Endothelial cell of umbilical vein (primary cell): ENCODE results near the gene DHX35. TPM values are rescaled to one million over a fixed set of nuclear protein-coding genes. Genes with fewer than 3 reads are reported as not detected.

Experiments
- BruUV-seq: library from RNA; stranded (reverse); fragments of 400-500 nt; replicated peaks from 2 replicates; lab custom pipeline; 2021; lab: Mats Ljungman, UMichigan
- CTCF ChIA-PET: fragments of 300-600, 350-600 bp; sonication (Branson Sonifier 250); formaldehyde crosslinking; loops from one replicate; lab custom pipeline; 2021; ENCODE audit warnings: antibody characterized with exemption, inconsistent platforms; lab: Charles Lee
- POLR2A ChIA-PET: fragments of 300-600, 350-600 bp; sonication (Branson Sonifier 250); formaldehyde crosslinking; loops from one replicate; lab custom pipeline; 2021; ENCODE audit warnings: antibody characterized with exemption, inconsistent platforms; lab: Charles Lee
- DNase-seq: peaks from one replicate; pipeline ENCODE4 v3.0.0-alpha.2; 2011; ENCODE audit warnings: low read depth, low spot score
- FAIRE-seq: peaks from 2 replicates; lab custom pipeline; 2011; peaks lifted over from hg19 to GRCh38; lab: Jason Lieb, UNC
- H2AFZ ChIP-seq: 2 replicates; pipeline ENCODE4 v1.6.0; 2012; ENCODE audit warnings: low read depth, low read length, control low read depth, inconsistent platforms
- H3K27ac ChIP-seq: 2 replicates; pipeline ENCODE4 v1.5.1; 2011; ENCODE audit warnings: low read depth, mild to moderate bottlenecking, control low read depth, low read length, moderate library complexity; ENCODE audit not compliant: insufficient read depth
- H3K27me3 ChIP-seq, 2 experiments: 2 replicates each; pipeline versions ENCODE4 v1.6.0 to v1.6.1; 2011; ENCODE audit warnings: low read length in 2 of 2, mixed read lengths in 1 of 2; ENCODE audit not compliant: control insufficient read depth in 2 of 2, insufficient read depth in 2 of 2
- H3K36me3 ChIP-seq, 2 experiments: 2 replicates in 1 of 2; 3 replicates in 1 of 2; pipeline ENCODE4 v1.5.1; 2011; ENCODE audit warnings: low read length in 2 of 2, mild to moderate bottlenecking in 1 of 2, moderate library complexity in 1 of 2; ENCODE audit not compliant: control insufficient read depth in 2 of 2, insufficient read depth in 2 of 2; ENCODE audit errors: extremely low read depth in 1 of 2
- H3K4me1 ChIP-seq: 3 replicates; pipeline ENCODE4 v1.5.1; 2011; ENCODE audit warnings: mild to moderate bottlenecking, low read length; ENCODE audit not compliant: control insufficient read depth, insufficient read depth; ENCODE audit errors: extremely low read depth
- H3K4me2 ChIP-seq: 2 replicates; pipeline ENCODE4 v1.6.1; 2011; ENCODE audit warnings: low read length, control low read depth, mixed read lengths; ENCODE audit not compliant: insufficient read depth
- H3K4me3 ChIP-seq, 3 experiments: fragments of 200-600 bp in 1 of 3; sonication (generic), shearing (Covaris generic) in 1 of 3; replicated peaks in 1 of 3; 2 replicates each; pipeline ENCODE4 v1.5.1; 2011 to 2016; ENCODE audit warnings: control low read depth in 3 of 3, low read length in 3 of 3, mild to moderate bottlenecking in 2 of 3, inconsistent platforms in 1 of 3, low read depth in 1 of 3, moderate library complexity in 1 of 3; ENCODE audit not compliant: insufficient read depth in 1 of 3
- H3K79me2 ChIP-seq: 2 replicates; pipeline ENCODE4 v1.6.0; 2012; ENCODE audit warnings: low read length, inconsistent platforms; ENCODE audit not compliant: control insufficient read depth, insufficient read depth
- H3K9ac ChIP-seq: replicated peaks from 2 replicates; pipeline ENCODE3; 2011; ENCODE audit warnings: low read length, control low read depth; ENCODE audit not compliant: insufficient read depth; ENCODE audit errors: extremely low read depth
- H3K9me1 ChIP-seq: replicated peaks from 3 replicates; pipeline ENCODE4 v1.6.0; 2011; ENCODE audit warnings: mild to moderate bottlenecking, low read length; ENCODE audit not compliant: control insufficient read depth, insufficient read depth; ENCODE audit errors: extremely low read depth
- H3K9me3 ChIP-seq: replicated peaks from 2 replicates; pipeline ENCODE4 v1.5.1; 2012; ENCODE audit warnings: low read length, inconsistent platforms; ENCODE audit not compliant: control insufficient read depth, insufficient read depth
- H4K20me1 ChIP-seq: replicated peaks from 2 replicates; pipeline ENCODE3; 2011; ENCODE audit warnings: mild to moderate bottlenecking, low read length; ENCODE audit not compliant: control insufficient read depth, insufficient read depth; ENCODE audit errors: extremely low read depth
- EZH2 ChIP-seq: IDR thresholded peaks from 2 replicates; pipeline ENCODE4 v1.6.1; 2012; ENCODE audit warnings: borderline replicate concordance, low read depth, mild to moderate bottlenecking, moderate library complexity, low read length, inconsistent platforms; ENCODE audit not compliant: severe bottlenecking
- FOS ChIP-seq: IDR thresholded peaks from 2 replicates; pipeline ENCODE4 v1.6.1; 2011; ENCODE audit warnings: mild to moderate bottlenecking, low read length, moderate library complexity, borderline replicate concordance; ENCODE audit not compliant: insufficient read depth
- GATA2 ChIP-seq: IDR thresholded peaks from 2 replicates; pipeline ENCODE4 v1.7.0; 2011; ENCODE audit warnings: low read depth, mild to moderate bottlenecking, moderate library complexity, mixed read lengths, low read length; ENCODE audit not compliant: insufficient read length, insufficient read depth
- JUN ChIP-seq: IDR thresholded peaks from 2 replicates; pipeline ENCODE4 v1.6.1; 2011; ENCODE audit warnings: borderline replicate concordance, low read depth; ENCODE audit not compliant: insufficient read length, insufficient read depth
- MYC ChIP-seq: IDR thresholded peaks from one replicate; pipeline ENCODE4 v1.6.1; 2011; ENCODE audit warnings: mild to moderate bottlenecking, low read depth, low read length
- dilution Hi-C: fragments of 300-500 bp; cut with MboI; formaldehyde crosslinking; loops from one replicate; pipeline ENCODE4 v1.15.0; 2019; ENCODE audit warnings: low sequenced_read_pairs; ENCODE audit not compliant: extremely low pct_ligation_motif_present
- intact Hi-C: fragments of 100-400 bp; cut with micrococcal nuclease; formaldehyde crosslinking; loops from one replicate; pipeline ENCODE4 v1.10.0; 2022
- polyA plus RNA-seq, 4 experiments: library from polyadenylated mRNA; depleted of rRNA in 3 of 4; stranded (reverse) in 3 of 4; unstranded in 1 of 4; fragments of >200 nt; gene quantifications; 2 replicates each; pipeline versions ENCODE4 v1.2.1 to v1.2.3, GENCODE V29; 2011 to 2012; ENCODE audit warnings: missing spikeins in 1 of 4
- total RNA-seq: library from RNA; stranded (reverse); gene quantifications from 2 replicates; pipeline ENCODE4 v1.2.3, GENCODE V29; 2021
- TF ChIP-seq, protein P1 (sequence below), 2 donors: IDR thresholded peaks; 1 replicate in 1 of 2; 2 replicates in 1 of 2; pipeline ENCODE4 v1.5.1; 2011; ENCODE audit warnings: low read length in 2 of 2, mild to moderate bottlenecking in 2 of 2, moderate library complexity in 2 of 2, control low read depth in 1 of 2, inconsistent platforms in 1 of 2, low read depth in 1 of 2; ENCODE audit not compliant: insufficient read depth in 1 of 2; ENCODE audit errors: extremely low read depth in 1 of 2

The DHX35 gene
- total and polyA plus RNA-seq, 2 donors (not counting 3 experiments of a cell fraction or from before 2014, with no cell fraction given): 10.0 to 13.0 TPM

GRCh38 chr20:38926934-38927616, 35.1 kb upstream of the DHX35 start:
- FAIRE-seq: no peak
- TF ChIP-seq, protein P1, sequence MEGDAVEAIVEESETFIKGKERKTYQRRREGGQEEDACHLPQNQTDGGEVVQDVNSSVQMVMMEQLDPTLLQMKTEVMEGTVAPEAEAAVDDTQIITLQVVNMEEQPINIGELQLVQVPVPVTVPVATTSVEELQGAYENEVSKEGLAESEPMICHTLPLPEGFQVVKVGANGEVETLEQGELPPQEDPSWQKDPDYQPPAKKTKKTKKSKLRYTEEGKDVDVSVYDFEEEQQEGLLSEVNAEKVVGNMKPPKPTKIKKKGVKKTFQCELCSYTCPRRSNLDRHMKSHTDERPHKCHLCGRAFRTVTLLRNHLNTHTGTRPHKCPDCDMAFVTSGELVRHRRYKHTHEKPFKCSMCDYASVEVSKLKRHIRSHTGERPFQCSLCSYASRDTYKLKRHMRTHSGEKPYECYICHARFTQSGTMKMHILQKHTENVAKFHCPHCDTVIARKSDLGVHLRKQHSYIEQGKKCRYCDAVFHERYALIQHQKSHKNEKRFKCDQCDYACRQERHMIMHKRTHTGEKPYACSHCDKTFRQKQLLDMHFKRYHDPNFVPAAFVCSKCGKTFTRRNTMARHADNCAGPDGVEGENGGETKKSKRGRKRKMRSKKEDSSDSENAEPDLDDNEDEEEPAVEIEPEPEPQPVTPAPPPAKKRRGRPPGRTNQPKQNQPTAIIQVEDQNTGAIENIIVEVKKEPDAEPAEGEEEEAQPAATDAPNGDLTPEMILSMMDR (IDR thresholded peaks at IDR 0.05; ENCODE audit: extremely low read depth in 1 of 2, insufficient read depth in 1 of 2, low read depth in 1 of 2, low read length in 2 of 2): no peak
- TF ChIP-seq MYC: no peak
- no peak for TF ChIP-seq GATA2
- TF ChIP-seq FOS: no peak
- no peak for TF ChIP-seq EZH2
- no peak for TF ChIP-seq JUN
- intact Hi-C loops (loop anchor here (1.0 kb wide), 3 partner anchors 8 to 121 kb away; partner anchors contain the start of gene DHX35), dilution Hi-C loops (no loop called here)
- Histone ChIP-seq H3K4me3 (peak overlapping the region; percentile 60 to 98 (median 95)), H3K36me3 (no peaks in the 10 kb centered on the region), H3K4me2 (peak overlapping the region; percentile 94), H3K9me1 (no peaks in the 10 kb centered on the region), H2AFZ (peak overlapping the region; percentile 65), H3K79me2 (peaks cover 56% of the 10 kb centered on the region), H3K4me1 (peaks cover 26% of the 10 kb centered on the region), H3K9ac (peak overlapping the region; percentile 71), H3K27me3 (no peaks in the 10 kb centered on the region), H3K27ac (peak overlapping the region; percentile 43), H4K20me1 (no peaks in the 10 kb centered on the region), H3K9me3 (no peaks in the 10 kb centered on the region)
- CTCF ChIA-PET: interaction anchor here (0.9 to 3.2 kb wide), 12 partner anchors 9 to 304 kb away, joined by 3 to 55 read pairs (median 4); partner anchors contain the start of gene DHX35
- BruUV-seq: no TSS peak
- POLR2A ChIA-PET: interaction anchor here (1.4 to 1.6 kb wide), 2 partner anchors 35 to 123 kb away, joined by 3 to 4 read pairs; partner anchors contain the start of gene DHX35
- DNase-seq: peak; percentile 35
